Adrenal gland (tissue), 12 donors: ENCODE results near the gene CNTNAP2. TPM values are rescaled to one million over a fixed set of nuclear protein-coding genes. Genes with fewer than 3 reads are reported as not detected.

Experiments used
- DNase-seq, 7 donors: peaks; one replicate each; pipeline ENCODE4 v3.0.0-alpha.2; 2019 to 2020
- H3K27ac ChIP-seq, 5 donors: fragments of 200-600 bp; sonication (generic) in 4 of 5; 1 replicate in 3 of 5; 2 replicates in 2 of 5; pipeline versions ENCODE4 v1.5.1 to v1.8.0; 2016 to 2020; ENCODE audit warnings: mild to moderate bottlenecking in 1 of 5
- H3K27me3 ChIP-seq: fragments of 200-600 bp; 2 replicates; pipeline ENCODE4 v1.8.0; 2021
- H3K36me3 ChIP-seq, 2 donors: fragments of 200-600 bp; replicated peaks in 1 of 2; 1 replicate in 1 of 2; 2 replicates in 1 of 2; pipeline versions ENCODE4 v1.5.1 to v1.8.0; 2018 to 2022
- H3K4me1 ChIP-seq, 2 donors: fragments of 200-600 bp; replicated peaks in 1 of 2; 1 replicate in 1 of 2; 2 replicates in 1 of 2; pipeline versions ENCODE4 v1.5.1 to v1.8.0; 2018 to 2021
- H3K4me3 ChIP-seq, 4 donors: fragments of 200-600 bp; sonication (generic) in 3 of 4; one replicate each; pipeline ENCODE4 v1.5.1; 2016 to 2018
- H3K9me3 ChIP-seq, 3 donors: fragments of 200-600 bp; sonication (generic) in 1 of 3; replicated peaks in 1 of 3; 1 replicate in 2 of 3; 2 replicates in 1 of 3; pipeline versions ENCODE4 v1.5.1 to v1.8.0; 2016 to 2021
- POLR2A ChIP-seq, 2 donors: fragments of 450-650 bp; IDR thresholded peaks; one replicate each; pipeline ENCODE4 v1.6.1; 2017; ENCODE audit warnings: antibody characterized with exemption in 2 of 2, mild to moderate bottlenecking in 2 of 2, moderate library complexity in 1 of 2
- WGBS, 4 donors: extraction: QIAGEN DNeasy Blood & Tissue Kit in 2 of 4; methylation state at CpG; one replicate each; pipeline versions ENCODE4 v1.1.5 to v1.1.7; 2013 to 2017; 5-methylcytosine and 5-hydroxymethylcytosine counted together
- intact Hi-C, 2 donors: fragments of 100-400 bp; cut with DNase I; formaldehyde crosslinking; loops; one replicate each; pipeline versions ENCODE4 v1.14.1 to v1.15.0; 2022 to 2023
- polyA plus RNA-seq, 3 donors: library from polyadenylated mRNA; stranded (reverse); fragments of 200-250 nt in 2 of 3; fragments of 350-450 nt in 1 of 3; fragmentation: Illumina TruSeq in 1 of 3; extraction: RNeasy Lipid Tissue Mini Kit (QIAGEN cat#74804) in 1 of 3; gene quantifications; one replicate each; pipeline ENCODE4 v1.2.3, GENCODE V29; 2013 to 2014
- total RNA-seq, 9 donors: library from RNA; depleted of rRNA in 4 of 9; stranded (reverse); fragments of >200 nt in 4 of 9; fragments of 120-200 nt in 1 of 9; fragmentation: NEBNext Ultra II Directional in 1 of 9; extraction: Animal tissue kit (Norgen Biotek cat#: 25700) in 1 of 9; gene quantifications; one replicate each; pipeline versions ENCODE4 v1.1.0 to v1.2.4, GENCODE V29; 2013 to 2023
- TF ChIP-seq, protein P1 (sequence below), 6 experiments: fragments of 450-650 bp in 4 of 6; fragments of 200-600 bp in 2 of 6; sonication (generic) in 1 of 6; IDR thresholded peaks; 1 replicate in 5 of 6; 2 replicates in 1 of 6; pipeline versions ENCODE4 v1.5.1 to v1.8.0; 2016 to 2021; ENCODE audit warnings: antibody characterized with exemption in 6 of 6, mild to moderate bottlenecking in 2 of 6, moderate library complexity in 1 of 6
- donor health status: healthy with polysubstance abuse.
- donor health status: Bipolar disorder and iron deficiency.
- donor health status: DM: yes; HTN: yes; CAD: no.
- donor health status: DM: no; HTN: no; CAD: no.
- donor health status: DM: no; HTN: no; CAD: no.
- donor health status: DM: yes; HTN: yes; CAD: no.

The CNTNAP2 gene
- total and polyA plus RNA-seq, 12 donors, result 0.14 to 6.3 (median 1.8) TPM; not detected in 2

DNA sequence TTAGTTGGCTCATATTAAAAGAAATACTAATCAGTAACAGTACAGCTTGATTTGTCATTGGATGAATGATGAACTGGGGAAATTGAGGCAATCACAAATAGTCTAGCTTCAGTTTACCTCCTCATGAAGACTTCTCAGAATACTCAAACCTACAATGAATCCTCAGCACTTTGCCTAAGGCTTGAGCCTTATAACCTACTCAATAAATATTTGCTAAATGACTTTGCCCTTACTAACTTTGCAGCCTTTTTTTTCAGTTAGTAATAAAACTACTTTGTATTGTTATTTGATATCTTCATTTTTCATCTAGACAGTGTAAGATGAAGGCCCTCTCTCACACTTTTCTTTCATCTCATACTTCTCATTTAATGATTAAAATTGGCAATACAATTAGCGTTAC, 1311.5 kb downstream of the CNTNAP2 start:
- intact Hi-C loops, result no loop called here
- H3K27me3 ChIP-seq, result no peaks in the 10 kb centered on the region
- no peaks in the 10 kb centered on the region for H3K9me3 ChIP-seq
- no peak for TF ChIP-seq POLR2A (IDR thresholded peaks at IDR 0.05)
- TF ChIP-seq, protein P1, sequence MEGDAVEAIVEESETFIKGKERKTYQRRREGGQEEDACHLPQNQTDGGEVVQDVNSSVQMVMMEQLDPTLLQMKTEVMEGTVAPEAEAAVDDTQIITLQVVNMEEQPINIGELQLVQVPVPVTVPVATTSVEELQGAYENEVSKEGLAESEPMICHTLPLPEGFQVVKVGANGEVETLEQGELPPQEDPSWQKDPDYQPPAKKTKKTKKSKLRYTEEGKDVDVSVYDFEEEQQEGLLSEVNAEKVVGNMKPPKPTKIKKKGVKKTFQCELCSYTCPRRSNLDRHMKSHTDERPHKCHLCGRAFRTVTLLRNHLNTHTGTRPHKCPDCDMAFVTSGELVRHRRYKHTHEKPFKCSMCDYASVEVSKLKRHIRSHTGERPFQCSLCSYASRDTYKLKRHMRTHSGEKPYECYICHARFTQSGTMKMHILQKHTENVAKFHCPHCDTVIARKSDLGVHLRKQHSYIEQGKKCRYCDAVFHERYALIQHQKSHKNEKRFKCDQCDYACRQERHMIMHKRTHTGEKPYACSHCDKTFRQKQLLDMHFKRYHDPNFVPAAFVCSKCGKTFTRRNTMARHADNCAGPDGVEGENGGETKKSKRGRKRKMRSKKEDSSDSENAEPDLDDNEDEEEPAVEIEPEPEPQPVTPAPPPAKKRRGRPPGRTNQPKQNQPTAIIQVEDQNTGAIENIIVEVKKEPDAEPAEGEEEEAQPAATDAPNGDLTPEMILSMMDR (IDR thresholded peaks at IDR 0.05), result no peak
- H3K4me3 ChIP-seq, result no peak overlapping the region
- DNase-seq, result no peak
- no peaks in the 10 kb centered on the region for H3K36me3 ChIP-seq
- no peak overlapping the region for H3K27ac ChIP-seq
- 75 to 94% (median 84%) methylated on average over 1 of the region's 1 CpG for WGBS, 4 donors
- no peaks in the 10 kb centered on the region for H3K4me1 ChIP-seq

DNA sequence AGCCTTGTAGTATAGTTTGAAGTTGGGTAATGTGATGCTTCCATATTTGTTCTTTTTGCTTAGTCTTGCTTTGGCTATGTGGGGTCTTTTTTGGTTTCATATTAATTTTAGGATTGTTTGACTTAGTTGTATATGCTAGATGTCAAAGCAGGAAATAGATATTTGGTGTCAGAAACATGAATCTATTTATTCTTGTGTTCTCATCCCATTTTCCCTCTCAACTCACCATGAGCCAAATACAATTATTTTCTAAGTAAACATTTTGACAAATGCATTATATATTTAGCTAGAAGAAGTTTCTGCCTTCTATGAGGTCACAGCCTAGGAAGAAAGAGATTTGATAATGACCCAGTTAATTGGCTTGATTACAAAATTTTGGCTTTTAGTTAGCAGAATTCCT, 1313.4 kb downstream of the CNTNAP2 start:
- DNase-seq, result no peak
- Histone ChIP-seq H3K4me1 (no peaks in the 10 kb centered on the region), H3K36me3 (no peaks in the 10 kb centered on the region), H3K9me3 (no peaks in the 10 kb centered on the region), H3K27ac (no peak overlapping the region), H3K27me3 (no peaks in the 10 kb centered on the region), H3K4me3 (no peak overlapping the region)
- intact Hi-C loops, result no loop called here
- TF ChIP-seq POLR2A (IDR thresholded peaks at IDR 0.05), result no peak
- TF ChIP-seq, protein P1 (IDR thresholded peaks at IDR 0.05), result no peak

DNA sequence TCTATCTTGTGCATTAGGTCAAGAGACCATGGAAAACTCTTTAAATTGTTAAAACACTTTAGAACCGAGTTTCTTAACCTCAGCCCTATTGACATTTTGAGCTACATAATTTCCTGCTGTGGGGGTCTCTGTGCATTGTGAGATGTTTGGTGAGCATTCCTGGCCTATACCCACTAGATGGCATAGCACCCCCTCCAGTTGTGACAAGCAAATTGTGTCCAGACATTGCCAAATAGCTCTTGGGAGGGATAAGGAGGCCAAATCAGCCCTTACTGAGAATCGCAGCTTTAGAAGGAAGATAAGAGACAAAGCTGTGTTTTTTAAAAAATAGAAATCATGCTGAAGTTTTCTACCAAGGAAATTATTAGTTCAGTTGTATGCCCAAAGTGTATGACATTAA, 1315.5 kb downstream of the CNTNAP2 start:
- Histone ChIP-seq H3K36me3 (no peaks in the 10 kb centered on the region), H3K27me3 (no peaks in the 10 kb centered on the region), H3K27ac (no peak overlapping the region), H3K4me1 (no peaks in the 10 kb centered on the region), H3K4me3 (no peak overlapping the region), H3K9me3 (no peaks in the 10 kb centered on the region)
- TF ChIP-seq POLR2A (IDR thresholded peaks at IDR 0.05), result no peak
- TF ChIP-seq, protein P1 (IDR thresholded peaks at IDR 0.05), result no peak
- intact Hi-C loops, result no loop called here
- no peak for DNase-seq
- WGBS, 4 donors, result 23 to 35% (median 28%) methylated on average over 2 of the region's 2 CpGs

DNA sequence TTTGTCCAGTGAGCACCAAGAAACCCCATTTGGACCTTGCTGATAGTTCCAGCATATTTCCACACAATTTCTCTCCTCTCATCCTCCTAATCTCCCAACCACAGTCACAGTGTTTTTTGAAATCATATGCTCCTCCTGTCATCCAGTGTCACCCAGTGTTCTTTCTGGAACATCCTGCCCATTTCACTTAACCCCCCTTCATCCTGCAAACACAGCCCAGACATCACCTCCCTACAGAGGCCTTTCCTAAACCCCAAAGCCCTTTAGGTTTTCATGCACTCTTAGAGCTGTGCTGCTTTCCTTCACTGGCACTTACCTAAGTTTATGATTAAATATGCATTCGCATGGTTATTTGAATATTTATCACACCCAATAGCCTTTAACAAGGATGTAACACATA, 1316.0 kb downstream of the CNTNAP2 start:
- Histone ChIP-seq H3K4me3 (no peak overlapping the region), H3K4me1 (no peaks in the 10 kb centered on the region), H3K9me3 (no peaks in the 10 kb centered on the region), H3K27ac (no peak overlapping the region), H3K36me3 (no peaks in the 10 kb centered on the region), H3K27me3 (no peaks in the 10 kb centered on the region)
- intact Hi-C loops, result no loop called here
- WGBS, 4 donors, result 74 to 90% (median 78%) methylated on average over 1 of the region's 1 CpG
- TF ChIP-seq, protein P1 (IDR thresholded peaks at IDR 0.05), result no peak
- TF ChIP-seq POLR2A (IDR thresholded peaks at IDR 0.05), result no peak
- no peak for DNase-seq
